Smooth muscle cell (in vitro differentiated cells): ENCODE results near the gene CCDC136. TPM values are rescaled to one million over a fixed set of nuclear protein-coding genes. Genes with fewer than 3 reads are reported as not detected.

ENCODE experiments used
- DNase-seq: peaks from one replicate; lab custom pipeline; 2025; ENCODE audit not compliant: unreplicated experiment; lab: John Stamatoyannopoulos, UW
- H2AFZ ChIP-seq: fragments of 200-600 bp; sonication (generic); 2 replicates; pipeline ENCODE4 v1.6.0; 2016; ENCODE audit warnings: antibody characterized with exemption, low read depth, mild to moderate bottlenecking
- H3F3A ChIP-seq: fragments of 200-600 bp; sonication (generic); 2 replicates; pipeline ENCODE4 v1.6.0; 2017; ENCODE audit warnings: antibody characterized with exemption, low read depth
- H3K27ac ChIP-seq: fragments of 200-600 bp; sonication (generic); 2 replicates; pipeline ENCODE4 v1.5.1; 2016; ENCODE audit warnings: low read depth, mild to moderate bottlenecking
- H3K27me3 ChIP-seq: fragments of 200-600 bp; sonication (generic); 2 replicates; pipeline ENCODE4 v1.6.1; 2016; ENCODE audit warnings: low read depth, mild to moderate bottlenecking
- H3K36me3 ChIP-seq: fragments of 200-600 bp; sonication (generic); 2 replicates; pipeline ENCODE4 v1.5.1; 2016; ENCODE audit warnings: low read depth
- H3K4me1 ChIP-seq: fragments of 200-600 bp; sonication (generic); 2 replicates; pipeline ENCODE4 v1.5.1; 2016; ENCODE audit warnings: low read depth
- H3K4me2 ChIP-seq: fragments of 200-600 bp; sonication (generic); 2 replicates; pipeline ENCODE4 v1.6.0; 2016; ENCODE audit warnings: mild to moderate bottlenecking
- H3K4me3 ChIP-seq: fragments of 200-600 bp; sonication (generic); 2 replicates; pipeline ENCODE4 v1.5.1; 2016; ENCODE audit warnings: mild to moderate bottlenecking
- H3K79me2 ChIP-seq: fragments of 200-600 bp; sonication (generic); 2 replicates; pipeline ENCODE4 v1.6.0; 2016; ENCODE audit warnings: low read depth, mild to moderate bottlenecking
- H3K9ac ChIP-seq: fragments of 200-600 bp; sonication (generic); 2 replicates; pipeline ENCODE4 v1.6.0; 2016; ENCODE audit warnings: low read depth
- H3K9me3 ChIP-seq: fragments of 200-600 bp; sonication (generic); replicated peaks from 2 replicates; pipeline ENCODE4 v1.5.1; 2016; ENCODE audit warnings: low read depth
- H4K20me1 ChIP-seq: fragments of 200-600 bp; sonication (generic); 2 replicates; pipeline ENCODE4 v1.6.0; 2016; ENCODE audit warnings: low read depth
- WGBS: methylation state at CpG from one replicate; pipeline ENCODE4 v1.1.7; 2016; ENCODE audit warnings: low lambda C conversion rate; 5-methylcytosine and 5-hydroxymethylcytosine counted together
- polyA plus RNA-seq: library from polyadenylated mRNA; unstranded; fragments of >200 nt; fragmentation: Nextera tagmentation; extraction: Ambion mirVana; gene quantifications from 2 replicates; pipeline ENCODE4 v1.2.1, GENCODE V29; 2016
- total RNA-seq: library from RNA; depleted of rRNA; stranded (reverse); fragments of >200 nt; gene quantifications from 2 replicates; pipeline ENCODE4 v1.2.3, GENCODE V29; 2014
- TF ChIP-seq, protein P1 (sequence below): fragments of 200-600 bp; sonication (generic); IDR thresholded peaks from 2 replicates; pipeline ENCODE4 v1.5.1; 2017; ENCODE audit warnings: borderline replicate concordance, mild to moderate bottlenecking, antibody characterized with exemption; ENCODE audit not compliant: insufficient read depth, poor library complexity, severe bottlenecking

The CCDC136 gene
- total and polyA plus RNA-seq, 2 experiments from 2014 or later: 2.7 to 3.1 TPM

DNA sequence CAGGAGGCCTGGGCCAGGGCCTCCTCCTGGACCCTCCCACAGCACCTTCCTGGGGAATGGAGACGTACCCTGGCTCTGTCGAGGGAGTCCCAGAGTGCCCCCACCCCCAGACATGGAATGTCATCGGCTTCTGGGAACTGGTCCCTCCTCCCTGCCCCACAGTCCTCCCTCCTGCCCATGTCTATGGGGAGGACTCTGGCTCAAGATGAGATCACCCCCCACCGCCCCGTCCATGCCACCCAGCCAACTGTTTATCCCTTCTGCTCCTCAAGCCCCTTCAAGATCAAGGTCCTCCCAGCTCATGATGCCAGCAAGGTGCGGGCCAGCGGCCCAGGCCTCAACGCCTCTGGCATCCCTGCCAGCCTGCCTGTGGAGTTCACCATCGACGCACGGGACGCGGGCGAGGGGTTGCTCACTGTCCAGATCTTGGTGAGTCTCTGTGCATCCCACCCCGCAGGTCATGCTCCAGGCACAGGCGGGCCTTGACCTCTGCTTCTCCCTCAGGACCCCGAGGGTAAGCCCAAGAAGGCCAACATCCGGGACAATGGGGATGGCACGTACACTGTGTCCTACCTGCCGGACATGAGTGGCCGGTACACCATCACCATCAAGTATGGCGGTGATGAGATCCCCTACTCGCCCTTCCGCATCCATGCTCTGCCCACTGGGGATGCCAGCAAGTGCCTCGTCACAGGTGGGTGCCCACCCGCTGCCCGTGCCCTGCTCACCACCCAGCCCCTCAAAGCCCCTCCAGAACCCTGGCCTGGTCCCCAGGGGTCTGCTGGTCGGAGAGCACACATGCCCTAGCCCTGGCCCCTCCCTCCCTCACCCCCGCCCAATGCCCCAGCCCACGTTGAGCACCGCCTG lies 56.8 kb downstream of the CCDC136 start:
- Histone ChIP-seq H3K27ac (no peak overlapping the region), H3K9me3 (no peaks in the 10 kb centered on the region), H3K4me3 (no peak overlapping the region), H3K79me2 (no peaks in the 10 kb centered on the region), H3K4me1 (no peaks in the 10 kb centered on the region), H3F3A (no peaks in the 10 kb centered on the region), H3K27me3 (no peaks in the 10 kb centered on the region), H3K36me3 (peaks cover 11% of the 10 kb centered on the region), H3K9ac (no peak overlapping the region), H3K4me2 (no peak overlapping the region), H4K20me1 (peaks cover 5% of the 10 kb centered on the region), H2AFZ (no peak overlapping the region)
- 94% methylated on average over 27 of the region's 31 CpGs for WGBS
- TF ChIP-seq, protein P1, sequence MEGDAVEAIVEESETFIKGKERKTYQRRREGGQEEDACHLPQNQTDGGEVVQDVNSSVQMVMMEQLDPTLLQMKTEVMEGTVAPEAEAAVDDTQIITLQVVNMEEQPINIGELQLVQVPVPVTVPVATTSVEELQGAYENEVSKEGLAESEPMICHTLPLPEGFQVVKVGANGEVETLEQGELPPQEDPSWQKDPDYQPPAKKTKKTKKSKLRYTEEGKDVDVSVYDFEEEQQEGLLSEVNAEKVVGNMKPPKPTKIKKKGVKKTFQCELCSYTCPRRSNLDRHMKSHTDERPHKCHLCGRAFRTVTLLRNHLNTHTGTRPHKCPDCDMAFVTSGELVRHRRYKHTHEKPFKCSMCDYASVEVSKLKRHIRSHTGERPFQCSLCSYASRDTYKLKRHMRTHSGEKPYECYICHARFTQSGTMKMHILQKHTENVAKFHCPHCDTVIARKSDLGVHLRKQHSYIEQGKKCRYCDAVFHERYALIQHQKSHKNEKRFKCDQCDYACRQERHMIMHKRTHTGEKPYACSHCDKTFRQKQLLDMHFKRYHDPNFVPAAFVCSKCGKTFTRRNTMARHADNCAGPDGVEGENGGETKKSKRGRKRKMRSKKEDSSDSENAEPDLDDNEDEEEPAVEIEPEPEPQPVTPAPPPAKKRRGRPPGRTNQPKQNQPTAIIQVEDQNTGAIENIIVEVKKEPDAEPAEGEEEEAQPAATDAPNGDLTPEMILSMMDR: no peak
- DNase-seq: no peak

DNA sequence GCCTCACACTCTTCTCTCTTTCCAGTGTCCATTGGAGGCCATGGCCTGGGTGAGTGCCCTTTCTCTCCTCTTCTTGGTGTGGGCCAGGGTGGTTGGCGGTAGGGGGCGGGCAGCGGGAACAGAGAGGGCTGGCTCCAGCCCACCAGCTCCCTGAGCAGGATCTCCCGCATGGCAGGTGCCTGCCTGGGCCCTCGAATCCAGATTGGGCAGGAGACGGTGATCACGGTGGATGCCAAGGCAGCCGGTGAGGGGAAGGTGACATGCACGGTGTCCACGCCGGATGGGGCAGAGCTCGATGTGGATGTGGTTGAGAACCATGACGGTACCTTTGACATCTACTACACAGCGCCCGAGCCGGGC lies 57.4 kb downstream of the CCDC136 start:
- no peak for DNase-seq
- Histone ChIP-seq H3K4me2 (no peak overlapping the region), H3K4me3 (no peak overlapping the region), H3K27ac (no peak overlapping the region), H4K20me1 (no peaks in the 10 kb centered on the region), H3K27me3 (no peaks in the 10 kb centered on the region), H3K9ac (no peak overlapping the region), H3K4me1 (no peaks in the 10 kb centered on the region), H3K9me3 (no peaks in the 10 kb centered on the region), H2AFZ (no peak overlapping the region), H3K79me2 (no peaks in the 10 kb centered on the region), H3K36me3 (peaks cover 11% of the 10 kb centered on the region), H3F3A (no peaks in the 10 kb centered on the region)
- WGBS: 98% methylated on average over 13 of the region's 16 CpGs
- TF ChIP-seq, protein P1: no peak

DNA sequence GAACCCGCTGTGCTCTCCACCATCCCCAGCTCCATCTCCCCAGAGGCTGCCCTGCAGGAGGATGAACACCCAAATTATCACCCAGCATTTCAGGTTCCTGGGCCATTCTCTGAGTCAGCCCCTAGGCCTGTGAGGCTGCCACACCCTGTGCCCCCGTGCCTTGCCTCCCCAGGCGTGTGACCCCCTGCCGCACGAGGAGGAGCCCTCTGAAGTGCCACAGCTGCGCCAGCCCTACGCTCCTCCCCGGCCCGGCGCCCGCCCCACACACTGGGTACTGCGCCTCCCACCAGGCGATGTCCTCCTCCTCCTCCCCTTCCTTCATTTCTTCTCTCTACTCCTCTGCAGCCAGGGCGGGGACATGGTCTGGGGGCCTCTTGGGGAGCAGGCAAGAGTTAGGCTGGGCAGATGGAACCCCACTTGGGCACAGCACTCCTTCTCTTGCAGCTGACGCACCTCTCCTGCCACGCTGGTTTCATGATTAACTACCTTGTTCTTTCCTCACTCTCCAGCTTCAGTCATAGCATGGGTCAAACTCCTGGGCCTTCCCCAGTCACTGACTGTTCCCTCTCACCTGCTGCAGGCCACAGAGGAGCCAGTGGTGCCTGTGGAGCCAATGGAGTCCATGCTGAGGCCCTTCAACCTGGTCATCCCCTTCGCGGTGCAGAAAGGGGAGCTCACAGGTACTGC lies 58.2 kb downstream of the CCDC136 start:
- Histone ChIP-seq H3K9me3 (no peaks in the 10 kb centered on the region), H3K79me2 (no peaks in the 10 kb centered on the region), H3K4me1 (no peaks in the 10 kb centered on the region), H4K20me1 (no peaks in the 10 kb centered on the region), H3K4me3 (no peak overlapping the region), H2AFZ (no peak overlapping the region), H3K27me3 (no peaks in the 10 kb centered on the region), H3K9ac (no peak overlapping the region), H3F3A (no peaks in the 10 kb centered on the region), H3K36me3 (peaks cover 11% of the 10 kb centered on the region), H3K4me2 (no peak overlapping the region), H3K27ac (no peak overlapping the region)
- TF ChIP-seq, protein P1: no peak
- WGBS: 98% methylated on average over 18 of the region's 18 CpGs
- no peak for DNase-seq
